ENCODE results near the gene UBTD1. TPM values are rescaled to one million over a fixed set of nuclear protein-coding genes. Genes with fewer than 3 reads are reported as not detected.

Gene UBTD1
- total and polyA plus RNA-seq, 10 of the 15 experiments (the other 5 are each of a cell fraction or from before 2014, with no cell fraction given) = 0.04 to 1.5 (median 1.2) TPM; not detected in 1

DNA sequence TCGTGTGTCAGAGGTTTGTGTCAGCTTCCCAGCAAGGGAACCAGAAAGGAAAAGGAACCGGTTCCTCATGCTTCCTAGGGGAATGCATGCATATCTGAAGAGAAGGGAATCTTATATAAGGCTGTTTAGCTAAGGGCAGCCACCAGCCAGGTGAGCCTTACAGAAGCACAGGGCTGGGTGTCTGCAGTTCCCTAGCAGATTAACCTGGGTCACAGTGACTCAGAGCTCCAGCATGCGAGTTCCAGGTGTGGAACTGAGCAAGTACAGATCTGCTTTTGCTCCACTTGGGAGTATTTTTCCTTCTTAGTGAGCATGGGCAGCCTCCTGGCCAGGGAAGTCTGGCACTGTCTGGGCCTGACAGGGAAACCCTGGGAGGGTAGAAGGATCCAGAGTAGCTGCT, 72.9 kb downstream of the UBTD1 start:
- ChIA-PET SMC1A (ENCODE audit: uncharacterized antibody, unreplicated experiment) (interaction anchor here (1.1 to 1.9 kb wide), 7 partner anchors 10 to 161 kb away, joined by 3 to 9 read pairs (median 4); partner anchors contain the start of gene HOGA1), POLR2A (no interaction called here), RAD21 (ENCODE audit: unreplicated experiment) (interaction anchor here (0.8 to 2.3 kb wide), 12 partner anchors 15 to 130 kb away, joined by 3 to 8 read pairs (median 3); partner anchors contain the start of gene AVPI1), CTCF (interaction anchor here (0.6 to 3.9 kb wide), 30 partner anchors 10 to 371 kb away, joined by 3 to 29 read pairs (median 4); partner anchors contain the start of genes AVPI1 and HOGA1)
- ATAC-seq (no peak), DNase-seq (ENCODE audit: low read depth, low spot score) (no peak), FAIRE-seq (no peak)
- Histone ChIP-seq H4K20me1 (ENCODE audit: control insufficient read depth, insufficient read depth) (no peaks in the 10 kb centered on the region), H3K4me1 (ENCODE audit: control insufficient read depth, insufficient read depth, low read length) (no peaks in the 10 kb centered on the region), H3K9me3 (replicated peaks; ENCODE audit: control insufficient read depth, insufficient read depth, low read length) (no peaks in the 10 kb centered on the region), H3K79me2 (ENCODE audit: control insufficient read depth, insufficient read depth, low read length) (no peaks in the 10 kb centered on the region), H2AFZ (ENCODE audit: control insufficient read depth, low read depth, low read length) (no peak overlapping the region), H3K4me2 (ENCODE audit: control insufficient read depth, insufficient read depth) (no peak overlapping the region), H3K9ac (ENCODE audit: control insufficient read depth, insufficient read depth, low read length) (no peak overlapping the region), H3K27me3 (replicated peaks in 1 of 2; ENCODE audit: control insufficient read depth in 2 of 2, insufficient read depth in 2 of 2, low read length in 1 of 2) (no peaks in the 10 kb centered on the region), H3K27ac (ENCODE audit: control insufficient read depth, insufficient read depth) (no peak overlapping the region), H3K36me3 (ENCODE audit: control insufficient read depth in 2 of 2, insufficient read depth in 2 of 2, low read length in 1 of 2) (no peaks in the 10 kb centered on the region), H3K4me3 (no peak overlapping the region)
- no TSS peak for BruUV-seq (replicated peaks)
- TF ChIP-seq, protein P1, sequence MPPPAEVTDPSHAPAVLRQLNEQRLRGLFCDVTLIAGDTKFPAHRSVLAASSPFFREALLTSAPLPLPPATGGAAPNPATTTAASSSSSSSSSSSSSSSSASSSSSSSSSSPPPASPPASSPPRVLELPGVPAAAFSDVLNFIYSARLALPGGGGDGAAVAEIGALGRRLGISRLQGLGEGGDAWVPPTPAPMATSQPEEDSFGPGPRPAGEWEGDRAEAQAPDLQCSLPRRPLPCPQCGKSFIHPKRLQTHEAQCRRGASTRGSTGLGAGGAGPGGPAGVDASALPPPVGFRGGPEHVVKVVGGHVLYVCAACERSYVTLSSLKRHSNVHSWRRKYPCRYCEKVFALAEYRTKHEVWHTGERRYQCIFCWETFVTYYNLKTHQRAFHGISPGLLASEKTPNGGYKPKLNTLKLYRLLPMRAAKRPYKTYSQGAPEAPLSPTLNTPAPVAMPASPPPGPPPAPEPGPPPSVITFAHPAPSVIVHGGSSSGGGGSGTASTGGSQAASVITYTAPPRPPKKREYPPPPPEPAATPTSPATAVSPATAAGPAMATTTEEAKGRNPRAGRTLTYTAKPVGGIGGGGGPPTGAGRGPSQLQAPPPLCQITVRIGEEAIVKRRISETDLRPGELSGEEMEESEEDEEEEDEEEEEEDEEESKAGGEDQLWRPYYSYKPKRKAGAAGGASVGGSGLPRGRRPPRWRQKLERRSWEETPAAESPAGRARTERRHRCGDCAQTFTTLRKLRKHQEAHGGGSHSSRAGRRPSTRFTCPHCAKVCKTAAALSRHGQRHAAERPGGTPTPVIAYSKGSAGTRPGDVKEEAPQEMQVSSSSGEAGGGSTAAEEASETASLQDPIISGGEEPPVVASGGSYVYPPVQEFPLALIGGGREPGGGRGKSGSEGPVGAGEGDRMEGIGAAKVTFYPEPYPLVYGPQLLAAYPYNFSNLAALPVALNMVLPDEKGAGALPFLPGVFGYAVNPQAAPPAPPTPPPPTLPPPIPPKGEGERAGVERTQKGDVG (CRISPR knock-in tag; IDR thresholded peaks at IDR 0.05) = no peak
- no peak for TF ChIP-seq BHLHE40 (IDR thresholded peaks at IDR 0.05; ENCODE audit: borderline replicate concordance in 1 of 2, low read depth in 2 of 2, low read length in 1 of 2)
- intact Hi-C loops (cut with micrococcal nuclease; ENCODE audit: unreplicated experiment) = loop anchor here (1.0 to 2.0 kb wide), 2 partner anchors 41 to 159 kb away; no protein-coding TSS in a partner anchor
- in situ Hi-C loops (cut with MboI) = no loop called here
- WGBS (ENCODE audit: insufficient coverage, insufficient replicate concordance, low lambda C conversion rate, missing lambda C conversion rate) = 68% methylated on average over 3 of the region's 3 CpGs

Data from GM12878 (cell line).